ENCODE data around the gene BBS2. TPM values are rescaled to one million over a fixed set of nuclear protein-coding genes. Genes with fewer than 3 reads are reported as not detected.

The BBS2 gene
- total RNA-seq, 1 experiment from 2014 or later: 10.4 TPM

DNA sequence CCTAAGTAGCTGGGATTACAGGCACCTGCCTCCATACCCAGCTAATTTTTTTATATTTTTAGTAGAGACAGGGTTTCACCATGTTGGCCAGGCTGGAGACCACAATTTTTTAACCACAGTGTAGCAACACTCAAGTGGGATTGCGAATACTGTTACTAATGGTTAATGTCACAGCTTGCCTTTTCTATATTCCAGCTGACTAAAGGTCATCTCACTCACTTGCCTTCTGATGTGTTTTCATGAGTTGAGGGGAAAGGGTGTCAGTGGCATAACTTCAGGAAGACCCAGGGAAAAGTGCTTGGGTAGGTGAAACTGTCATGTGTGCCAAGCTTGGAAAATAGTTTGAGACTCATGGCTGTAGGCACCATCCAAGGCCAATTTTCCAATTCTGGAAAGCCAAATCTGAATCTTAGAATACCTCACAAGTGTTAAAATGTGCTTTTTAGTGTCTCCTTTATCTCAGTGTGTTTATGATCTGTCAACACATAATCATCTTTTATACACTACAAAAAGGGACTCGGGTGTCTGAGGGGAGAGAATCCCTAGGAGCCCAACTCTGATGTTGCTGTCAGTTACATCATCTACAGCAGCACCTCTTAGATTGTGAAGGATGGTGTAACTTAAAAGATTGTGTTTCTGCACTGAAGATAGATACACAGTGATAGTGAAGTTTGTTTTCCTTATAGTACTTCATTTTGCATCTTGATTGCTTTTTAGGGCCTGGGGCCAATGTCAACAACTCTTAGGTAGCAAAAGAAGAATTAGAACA is 41.4 kb downstream of the BBS2 start:
- DNase-seq (ENCODE audit: low spot score): no peak

DNA sequence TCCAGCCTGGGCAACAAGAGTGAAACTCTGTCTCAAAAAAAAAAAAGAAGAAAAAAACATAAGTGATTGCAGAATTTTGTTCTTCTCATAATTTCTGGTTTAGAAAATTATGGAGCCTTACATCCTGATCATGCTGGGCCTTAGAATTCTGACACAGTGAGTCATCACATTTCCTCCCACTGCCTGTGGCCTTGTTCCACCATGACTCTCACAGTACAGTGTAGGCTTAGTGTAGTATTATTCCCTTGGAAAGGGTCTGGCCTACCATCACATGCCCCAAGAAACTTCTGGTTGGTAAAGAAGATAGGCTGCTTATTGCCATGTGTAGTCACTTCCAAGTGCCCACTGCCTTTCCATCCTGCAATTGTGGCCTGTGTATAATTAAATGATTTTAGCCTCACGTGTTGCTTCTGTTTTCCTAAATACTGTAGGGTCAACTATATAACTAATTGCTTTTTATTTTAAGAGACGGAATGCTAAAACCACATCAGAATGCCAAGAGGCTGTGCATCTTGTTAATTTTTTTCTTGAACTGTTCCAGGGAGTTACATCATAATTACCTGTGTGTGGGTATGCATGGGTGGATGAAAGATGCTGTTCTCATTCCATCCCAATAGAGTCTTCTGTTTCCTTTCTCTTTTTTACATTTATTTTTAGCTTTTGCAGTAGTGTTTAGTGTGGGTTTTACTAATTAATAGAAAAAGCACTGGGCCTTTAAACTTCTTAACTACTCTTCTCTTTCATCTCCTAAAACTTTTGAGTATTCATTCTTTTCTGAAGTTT is 42.5 kb downstream of the BBS2 start:
- DNase-seq (ENCODE audit: low spot score): no peak

DNA sequence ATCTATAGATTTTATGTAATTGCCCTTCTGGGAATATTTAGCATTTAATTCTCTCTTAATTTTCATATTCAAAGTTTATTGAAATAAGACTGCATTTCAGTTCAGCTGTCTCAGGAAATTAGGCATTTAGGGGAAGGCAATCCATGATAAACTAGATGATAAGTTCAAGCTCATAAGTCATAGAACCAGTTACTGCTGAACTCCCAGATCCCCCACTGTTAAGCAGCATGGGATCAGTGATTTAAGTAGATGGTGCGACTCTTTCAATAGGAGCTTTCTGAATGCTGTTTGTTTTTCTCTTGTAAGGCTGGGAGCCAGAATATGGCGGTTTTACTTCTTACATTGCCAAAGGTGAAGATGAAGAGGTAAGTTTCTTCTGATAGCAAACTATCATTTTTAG is 44.6 kb downstream of the BBS2 start:
- DNase-seq (ENCODE audit: low spot score): no peak

DNA sequence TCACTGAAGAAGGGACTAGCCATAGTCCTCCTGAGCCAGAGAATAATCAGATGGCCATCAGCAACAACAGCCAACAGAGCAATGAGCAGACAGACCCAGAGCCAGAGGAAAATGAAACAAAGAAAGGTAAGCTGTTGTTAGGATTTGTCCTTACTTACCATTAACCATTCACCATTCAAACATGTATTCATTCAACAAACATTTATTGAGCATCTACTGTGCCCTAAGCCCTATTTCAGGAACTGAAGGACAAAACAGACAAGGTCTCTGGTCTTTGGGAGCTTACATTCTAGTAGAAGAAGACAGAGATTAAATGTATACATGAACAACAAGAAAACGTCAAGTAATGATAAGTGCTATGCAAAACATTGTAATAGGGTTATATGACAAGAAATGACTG is 49.2 kb downstream of the BBS2 start:
- no peak for DNase-seq (ENCODE audit: low spot score)

DNA sequence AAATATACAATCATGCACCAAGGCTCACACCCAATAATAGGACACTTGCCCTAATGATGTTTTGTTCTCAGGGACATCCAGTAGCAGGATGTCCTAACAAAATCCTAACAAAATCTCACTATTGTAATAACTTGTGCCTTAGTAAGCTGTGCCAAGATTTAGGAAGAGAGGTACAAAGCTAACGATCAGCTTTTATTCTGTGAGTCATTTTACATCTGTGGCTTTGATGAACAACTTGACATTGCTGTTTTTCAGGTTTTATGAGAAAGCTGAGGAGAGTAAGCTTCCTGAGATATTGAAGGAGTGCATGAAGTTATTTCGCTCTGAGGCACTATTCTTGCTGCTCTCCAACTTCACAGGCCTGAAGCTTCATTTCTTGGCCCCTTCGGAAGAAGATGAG is 49.6 kb downstream of the BBS2 start:
- no peak for DNase-seq (ENCODE audit: low spot score)

DNA sequence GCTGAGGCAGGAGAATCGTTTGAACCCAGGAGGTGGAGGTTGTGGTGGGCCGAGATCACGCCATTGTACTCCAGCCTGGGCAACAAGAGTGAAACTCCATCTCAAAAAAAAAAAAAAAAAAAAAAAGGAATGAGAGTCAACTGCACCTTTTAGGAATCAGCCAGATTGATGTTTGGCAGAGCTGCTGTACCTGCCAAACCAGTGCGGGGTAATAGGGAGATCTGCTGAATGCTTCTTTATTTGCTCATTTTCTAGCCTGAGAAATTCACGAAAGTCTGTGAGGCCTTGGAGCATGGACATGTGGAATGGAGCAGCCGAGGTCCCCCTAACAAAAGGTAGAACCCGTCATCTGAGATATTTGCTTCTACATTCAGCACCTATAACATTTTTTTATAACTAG is 50.1 kb downstream of the BBS2 start:
- DNase-seq (ENCODE audit: low spot score): no peak

DNA sequence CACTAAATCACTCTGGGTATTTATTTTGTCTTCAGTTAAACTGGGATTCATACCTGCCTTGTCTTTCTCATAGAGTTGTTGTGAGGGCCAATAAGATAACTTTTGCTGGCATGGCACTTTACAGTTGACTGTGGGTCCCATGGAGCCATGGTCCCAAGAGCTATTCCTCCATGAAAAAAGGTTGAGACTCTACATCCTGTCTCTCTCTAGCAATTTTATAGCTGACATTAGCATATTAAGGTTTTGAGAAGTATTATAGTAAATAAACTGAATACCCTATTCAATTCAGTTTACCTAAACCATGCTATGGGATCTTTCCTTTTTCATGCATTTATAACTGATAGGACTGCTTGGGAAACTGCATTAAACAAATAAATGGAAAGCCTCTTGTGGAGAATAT is 51.0 kb downstream of the BBS2 start:
- DNase-seq (ENCODE audit: low spot score): no peak

DNA sequence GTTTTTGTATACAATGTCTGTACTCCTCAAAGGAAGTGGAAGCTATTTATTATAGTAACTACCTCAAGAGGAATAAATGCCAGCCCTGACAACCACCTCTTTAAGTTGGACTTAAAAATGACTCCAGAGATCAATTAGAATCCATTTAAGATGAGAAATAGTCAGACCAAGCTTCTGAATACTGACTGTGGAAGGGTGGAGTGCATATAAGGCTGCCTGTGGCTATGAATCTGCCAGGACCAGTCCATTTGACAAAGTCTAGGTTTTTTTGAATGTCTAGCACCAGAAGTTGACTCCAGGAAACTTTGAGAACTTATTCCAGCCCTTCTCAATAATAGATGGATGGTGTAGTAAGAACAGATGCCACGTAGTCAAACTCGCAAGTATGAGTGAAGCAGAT is 53.5 kb downstream of the BBS2 start:
- no peak for DNase-seq (ENCODE audit: low spot score)

DNA sequence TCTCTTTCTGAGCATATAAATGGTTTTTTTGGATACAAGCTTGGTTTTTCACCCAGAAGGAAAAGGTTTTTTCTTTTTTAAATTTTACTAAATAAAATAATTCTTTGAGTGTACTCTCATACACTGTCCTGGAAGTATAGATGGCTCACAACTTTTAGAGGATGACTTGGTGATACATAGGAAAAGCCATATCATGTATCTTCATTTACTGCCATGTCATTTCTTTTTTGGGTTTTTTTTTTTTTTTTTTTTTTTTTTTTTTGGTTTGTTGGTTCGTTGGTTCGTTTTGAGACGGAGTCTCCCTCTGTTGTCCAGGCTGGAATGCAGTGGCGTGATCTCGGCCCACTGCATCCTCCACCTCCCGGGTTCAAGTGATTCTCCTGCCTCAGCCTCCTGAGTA is 56.7 kb downstream of the BBS2 start:
- DNase-seq (ENCODE audit: low spot score): no peak

DNA sequence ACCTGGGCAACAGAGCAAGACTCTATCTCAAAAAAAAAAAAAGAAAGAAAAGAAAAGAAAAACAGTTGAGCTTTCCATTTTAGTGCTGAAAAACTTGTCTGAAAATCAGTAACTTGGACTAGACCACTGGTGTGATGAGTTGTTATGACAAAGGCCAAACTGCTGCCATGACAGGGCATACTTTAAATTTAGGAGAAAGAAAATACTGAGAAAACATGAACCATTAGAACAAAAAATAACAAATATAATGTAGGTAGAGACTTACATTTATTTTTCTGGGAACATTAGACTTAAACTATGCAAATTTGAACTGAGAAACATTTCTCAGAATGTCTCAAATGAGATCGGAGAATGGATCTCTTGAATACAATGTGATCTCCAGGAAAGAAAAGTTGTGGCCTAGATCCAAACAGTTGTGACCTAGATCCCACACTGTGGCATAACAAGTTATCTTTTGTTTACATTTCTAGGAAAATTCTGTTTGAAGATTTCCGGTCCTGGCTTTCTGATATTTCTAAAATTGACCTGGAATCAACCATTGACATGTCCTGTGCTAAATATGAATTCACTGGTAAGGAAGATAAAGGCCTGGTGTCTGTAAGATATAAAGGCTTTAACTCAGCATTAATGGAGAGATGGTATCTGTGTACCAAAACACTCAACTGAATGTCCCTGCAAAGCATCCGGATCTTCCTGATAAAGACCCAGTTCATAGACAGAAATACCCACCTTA is 57.6 kb downstream of the BBS2 start:
- DNase-seq (ENCODE audit: low spot score): no peak

DNA sequence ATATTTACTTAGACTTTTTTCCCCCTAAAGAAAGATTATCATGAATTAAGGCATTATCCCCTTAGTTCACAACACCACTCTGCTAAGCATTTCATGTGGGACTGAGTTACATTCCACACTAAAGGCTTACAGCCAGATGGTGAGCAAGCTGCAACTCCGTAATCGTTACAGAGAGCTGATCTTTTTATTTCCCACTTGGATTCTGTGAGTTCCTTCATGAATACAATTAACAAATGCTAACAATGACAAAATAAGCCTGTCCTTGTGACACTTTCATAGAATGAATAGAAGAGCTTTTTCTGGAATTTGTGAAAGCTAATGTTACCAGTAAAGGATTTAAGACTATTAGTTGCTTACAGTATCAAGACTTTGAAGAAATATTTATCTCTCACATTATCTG is 59.7 kb downstream of the BBS2 start:
- no peak for DNase-seq (ENCODE audit: low spot score)

DNA sequence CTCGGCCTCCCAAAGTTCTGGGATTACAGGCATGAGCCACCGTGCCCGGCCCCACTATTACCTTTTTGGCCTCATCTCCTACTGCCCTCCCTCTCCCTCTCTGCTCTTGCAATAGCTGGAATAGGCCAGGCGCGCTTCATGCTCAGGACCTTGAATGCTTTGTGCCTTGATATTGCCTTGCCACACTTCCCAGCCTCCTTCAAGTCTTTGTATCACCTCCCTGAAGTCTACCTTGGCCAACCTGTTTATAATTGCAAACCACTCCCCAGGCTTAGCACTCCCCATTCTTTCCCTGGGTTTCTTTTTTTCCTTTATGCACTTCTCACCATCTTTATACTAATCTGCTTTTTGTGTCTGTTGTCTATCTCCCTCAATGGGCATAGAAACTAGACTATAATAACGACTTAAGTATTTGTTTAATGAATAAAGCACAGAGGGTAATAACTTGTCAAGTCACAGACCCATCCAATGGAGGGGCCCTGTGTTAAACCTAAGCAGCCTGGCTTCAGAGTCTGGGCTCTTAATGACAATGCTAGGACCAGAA is 61.8 kb downstream of the BBS2 start:
- DNase-seq (ENCODE audit: low spot score): no peak

DNA sequence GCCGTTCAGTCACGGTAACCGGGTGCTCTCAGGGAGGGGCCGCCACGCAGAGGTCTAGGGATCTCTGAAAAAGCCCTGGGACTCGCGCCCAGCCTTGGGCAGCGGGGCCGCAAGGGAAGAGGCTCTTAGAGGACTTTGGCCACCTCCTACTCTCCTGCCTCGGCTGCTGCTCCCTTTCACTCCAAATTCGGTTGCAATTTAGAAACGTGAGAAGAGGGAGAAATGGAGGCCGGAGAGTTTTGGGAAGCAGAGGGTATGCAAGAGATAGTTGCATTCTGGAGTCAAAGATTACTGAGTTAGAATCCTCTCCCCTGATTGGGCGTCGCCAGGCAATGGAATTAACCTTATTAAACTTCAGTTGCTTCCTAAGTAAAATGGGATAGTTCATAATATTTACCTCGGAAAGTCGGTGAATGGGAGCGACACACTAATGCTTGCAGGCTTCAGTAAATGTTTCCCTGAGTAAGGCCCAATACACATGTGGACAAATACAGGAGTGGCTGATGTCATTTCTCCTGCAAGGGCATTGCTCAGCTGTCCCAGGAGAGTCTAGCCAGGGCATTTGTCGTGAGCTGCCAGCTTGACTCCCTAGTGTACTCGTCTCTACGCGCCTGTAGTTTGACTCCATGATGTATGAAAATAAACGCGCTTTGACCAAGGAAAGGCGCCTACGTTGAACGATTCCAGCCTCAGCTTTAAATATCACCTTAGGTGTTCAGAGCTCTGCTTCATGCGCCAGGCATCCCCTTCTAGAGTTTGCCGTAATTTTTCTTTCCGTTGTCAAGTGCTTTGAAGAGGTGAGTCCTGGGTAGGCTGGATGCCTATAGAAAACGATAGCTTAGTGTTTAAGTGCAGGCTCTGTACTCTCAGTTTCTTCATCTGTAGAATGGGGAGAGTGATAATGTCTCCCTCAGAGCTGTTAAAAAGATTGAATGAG is 67.8 kb downstream of the BBS2 start:
- peak; percentile 61 for DNase-seq (ENCODE audit: low spot score)

DNA sequence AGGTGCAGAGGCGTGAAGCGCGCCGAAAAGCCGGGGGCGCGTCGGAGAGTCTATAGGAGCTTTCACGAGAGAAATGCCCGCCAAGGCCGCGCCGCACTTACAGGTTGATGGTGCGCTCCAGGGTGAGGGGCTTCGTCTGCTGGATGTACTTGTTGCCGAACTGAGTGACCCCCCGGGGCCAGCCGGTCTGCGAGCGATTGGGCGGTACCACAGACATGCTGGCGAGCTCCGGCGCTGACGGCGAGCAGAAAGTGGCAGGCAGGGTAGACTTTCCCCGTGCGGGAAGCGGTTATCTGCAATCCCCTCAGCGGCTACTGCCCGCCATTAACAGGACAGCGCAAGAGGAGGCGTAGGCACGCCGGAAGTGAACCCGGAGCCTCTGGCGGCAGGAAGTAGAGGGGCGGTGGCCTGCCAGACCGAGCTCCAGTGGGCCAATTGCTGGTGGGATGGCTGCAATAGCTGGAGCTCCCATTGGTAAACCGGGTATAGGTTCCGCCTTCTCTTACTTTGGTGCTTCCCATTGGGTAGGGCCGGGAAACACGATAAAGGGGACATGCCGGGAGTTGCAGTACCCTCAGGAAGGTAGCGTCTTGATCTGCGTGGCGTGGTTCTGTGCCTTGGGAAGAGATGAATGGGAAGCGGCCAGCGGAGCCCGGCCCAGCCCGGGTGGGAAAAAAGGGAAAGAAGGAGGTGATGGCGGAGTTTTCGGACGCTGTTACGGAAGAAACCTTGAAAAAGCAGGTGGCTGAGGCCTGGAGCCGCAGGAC is 68.7 kb downstream of the BBS2 start, which contains the start of the genes NUDT21 and OGFOD1:
Gene NUDT21 (minus strand): TSS at position 347 of the 767 bp plus-strand sequence. CDS start 130 bp downstream, at position 217.
Gene OGFOD1 (plus strand): TSS at position 569 of the 767 bp plus-strand sequence. CDS start 59 bp downstream, at position 628.
- peak; percentile 95 for DNase-seq (ENCODE audit: low spot score)

DNA sequence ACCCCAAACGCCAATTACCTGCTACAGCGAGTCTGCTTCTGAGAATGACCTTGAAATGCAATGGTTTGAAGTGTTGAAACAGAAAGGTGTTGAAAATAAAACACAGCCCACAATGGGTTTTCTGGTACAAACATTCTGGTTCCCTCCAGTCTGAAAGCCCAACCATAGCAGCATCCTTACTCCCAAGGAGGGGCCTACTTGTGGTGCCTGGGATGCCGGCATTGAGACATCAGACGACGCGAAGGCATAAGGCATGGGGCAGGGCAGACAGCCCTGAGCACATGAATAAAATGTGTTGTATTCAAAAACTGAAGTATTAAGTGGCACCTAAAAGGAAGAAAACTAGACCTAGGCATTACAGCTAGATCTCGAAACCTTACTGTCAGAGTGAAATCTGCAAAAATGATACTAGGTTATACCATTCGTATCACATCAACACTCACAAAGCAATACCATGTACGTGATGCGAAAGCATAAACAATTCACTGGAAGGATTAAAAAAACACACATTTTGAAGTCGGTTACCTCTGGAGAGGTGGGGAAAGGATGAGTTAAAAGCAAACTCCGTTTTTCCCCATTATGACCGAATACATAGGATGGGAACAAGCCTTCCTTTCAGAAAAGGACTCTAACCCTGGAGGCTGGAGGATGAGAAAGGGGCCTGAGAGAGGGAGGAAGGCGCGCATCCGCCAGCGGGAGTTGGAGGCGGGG is 69.4 kb downstream of the BBS2 start:
- DNase-seq (ENCODE audit: low spot score): peak; percentile 42

DNA sequence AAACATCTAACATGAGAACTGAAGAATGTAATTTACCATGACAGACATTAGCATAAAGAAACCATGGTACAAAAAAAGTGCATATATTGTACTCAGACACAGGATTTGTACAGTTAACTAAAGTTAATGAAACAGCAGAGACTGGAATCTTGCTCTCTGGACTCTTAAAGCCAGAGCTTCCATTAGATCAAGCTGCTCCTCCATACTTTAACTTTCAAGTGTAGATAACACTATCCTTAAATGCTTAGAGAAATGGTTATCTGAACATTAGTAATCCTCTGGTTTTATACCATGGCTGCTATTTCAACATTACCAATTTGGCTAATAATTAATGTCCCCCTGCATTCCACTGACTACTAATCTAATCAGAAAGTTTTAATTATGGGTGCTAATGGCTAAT is 71.8 kb downstream of the BBS2 start:
- DNase-seq (ENCODE audit: low spot score): no peak

DNA sequence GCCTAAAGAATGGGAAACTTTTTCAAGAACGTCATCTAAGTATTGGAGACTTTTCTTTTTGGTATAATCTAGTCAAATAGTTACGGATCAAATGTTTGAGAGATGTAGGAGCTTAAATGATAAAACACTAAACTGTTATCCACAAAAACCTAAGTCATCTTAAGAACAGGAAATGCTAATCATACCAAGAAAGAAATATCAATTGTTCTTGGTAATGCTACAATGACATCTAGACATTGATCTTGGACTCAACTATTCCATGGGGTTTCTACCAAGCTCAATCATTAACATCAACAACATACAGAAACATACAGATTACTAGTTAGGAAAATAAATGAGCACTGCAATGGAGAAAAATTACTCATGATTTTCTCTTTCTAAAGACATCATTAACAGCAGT is 72.5 kb downstream of the BBS2 start:
- no peak for DNase-seq (ENCODE audit: low spot score)

DNA sequence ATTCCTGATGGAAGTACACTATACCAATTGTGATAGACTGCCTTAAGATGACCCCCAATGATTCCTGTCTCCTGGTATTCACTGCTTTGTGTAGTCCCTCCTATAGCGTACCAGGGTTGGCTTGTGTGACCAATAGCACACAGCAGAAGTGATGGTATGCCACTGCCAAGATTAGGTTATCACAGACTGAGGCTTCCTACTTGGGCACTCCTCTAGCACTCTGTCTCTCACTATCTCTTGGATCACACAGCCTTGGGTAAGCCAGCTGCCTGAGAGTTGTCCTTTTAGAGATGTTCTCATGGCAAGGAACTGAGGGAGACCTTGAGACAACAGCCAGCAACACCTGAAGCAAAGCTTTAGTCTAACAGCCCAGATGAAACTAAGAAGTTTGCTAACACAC is 81.8 kb downstream of the BBS2 start:
- no peak for DNase-seq (ENCODE audit: low spot score)

DNA sequence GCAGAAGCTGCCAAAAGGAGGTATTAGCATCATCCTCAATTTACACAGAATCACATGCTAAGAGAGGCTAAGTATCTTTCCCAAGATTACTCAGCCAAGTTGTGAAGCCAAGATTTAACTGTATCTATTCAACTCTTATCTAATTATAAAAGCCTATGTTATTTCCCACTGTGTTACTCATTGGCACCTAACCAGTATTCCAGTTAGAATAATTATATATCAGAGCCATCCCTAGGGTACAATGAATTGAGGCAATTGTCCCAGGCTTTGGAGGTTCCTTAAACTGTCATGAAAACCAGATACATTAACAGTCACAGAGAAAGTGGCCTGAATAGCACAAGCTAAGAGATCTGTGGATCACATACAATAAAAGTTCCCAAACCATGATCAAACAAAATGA is 83.6 kb downstream of the BBS2 start:
- DNase-seq (ENCODE audit: low spot score): no peak

All from HT-29 (cell line).